Neural crest cell (in vitro differentiated cells): Measurements from ENCODE around the gene NKX3-2. TPM values are rescaled to one million over a fixed set of nuclear protein-coding genes. Genes with fewer than 3 reads are reported as not detected.
A peak's percentile ranks its signal among the peaks of the same experiment; 100 is the strongest.

ENCODE experiments used
- DNase-seq: peaks from one replicate; pipeline ENCODE4 v3.0.0; 2021; ENCODE audit warnings: low read depth, mixed read lengths, low spot score
- H3K27ac Mint-ChIP-seq: one replicate; pipeline ENCODE4 v1.8.0; 2021; ENCODE audit warnings: mild to moderate bottlenecking, mixed read lengths; ENCODE audit not compliant: unreplicated experiment
- H3K27me3 Mint-ChIP-seq: 2 replicates; pipeline ENCODE4 v1.8.0; 2021; ENCODE audit warnings: low read depth, mild to moderate bottlenecking, mixed read lengths
- H3K36me3 Mint-ChIP-seq: 2 replicates; pipeline ENCODE4 v1.8.0; 2021; ENCODE audit warnings: low read depth, mild to moderate bottlenecking, mixed read lengths
- H3K4me1 Mint-ChIP-seq: 2 replicates; pipeline ENCODE4 v1.8.0; 2021; ENCODE audit warnings: mixed read lengths
- H3K4me3 Mint-ChIP-seq: one replicate; pipeline ENCODE4 v1.8.0; 2021; ENCODE audit warnings: mild to moderate bottlenecking, mixed read lengths
- H3K9me3 Mint-ChIP-seq: 2 replicates; pipeline ENCODE4 v1.8.0; 2021; ENCODE audit warnings: mixed read lengths
- total RNA-seq: library from RNA; stranded (reverse); gene quantifications from 2 replicates; pipeline ENCODE4 v1.2.1, GENCODE V29; 2021
- TF ChIP-seq, protein P1 (sequence below): fragments of 200-600 bp; sonication (generic); conservative IDR thresholded peaks from 2 replicates; pipeline ENCODE4 v1.5.0; 2021; ENCODE audit warnings: antibody characterized with exemption, mild to moderate bottlenecking

NKX3-2 gene
- total RNA-seq, 1 donor from 2014 or later = 4.0 TPM

DNA sequence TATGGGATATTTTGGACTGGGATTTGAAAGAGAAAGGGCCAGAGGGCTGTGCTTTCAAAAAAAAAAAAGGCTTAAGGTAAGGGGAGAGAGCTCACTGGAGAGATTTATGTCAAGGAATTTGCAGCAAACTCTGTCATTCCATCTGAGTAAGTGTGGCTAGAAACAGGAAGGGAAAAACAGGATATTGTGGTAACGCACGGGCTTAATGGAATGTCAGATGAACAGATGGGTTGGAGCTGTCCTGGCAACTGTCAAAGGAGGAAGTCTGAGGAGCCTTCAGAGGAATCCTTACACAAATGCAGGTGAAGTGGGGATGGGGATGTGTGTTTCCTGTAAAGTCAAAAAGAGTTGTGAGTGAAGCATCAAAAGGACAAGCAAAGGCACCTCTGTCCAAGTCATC is 15.1 kb upstream of the NKX3-2 start:
- Mint-ChIP-seq H3K4me3 (no peak overlapping the region), H3K36me3 (no peaks in the 10 kb centered on the region), H3K9me3 (no peaks in the 10 kb centered on the region), H3K27me3 (peaks cover 3% of the 10 kb centered on the region), H3K4me1 (no peaks in the 10 kb centered on the region), H3K27ac (no peak overlapping the region)
- TF ChIP-seq, protein P1, sequence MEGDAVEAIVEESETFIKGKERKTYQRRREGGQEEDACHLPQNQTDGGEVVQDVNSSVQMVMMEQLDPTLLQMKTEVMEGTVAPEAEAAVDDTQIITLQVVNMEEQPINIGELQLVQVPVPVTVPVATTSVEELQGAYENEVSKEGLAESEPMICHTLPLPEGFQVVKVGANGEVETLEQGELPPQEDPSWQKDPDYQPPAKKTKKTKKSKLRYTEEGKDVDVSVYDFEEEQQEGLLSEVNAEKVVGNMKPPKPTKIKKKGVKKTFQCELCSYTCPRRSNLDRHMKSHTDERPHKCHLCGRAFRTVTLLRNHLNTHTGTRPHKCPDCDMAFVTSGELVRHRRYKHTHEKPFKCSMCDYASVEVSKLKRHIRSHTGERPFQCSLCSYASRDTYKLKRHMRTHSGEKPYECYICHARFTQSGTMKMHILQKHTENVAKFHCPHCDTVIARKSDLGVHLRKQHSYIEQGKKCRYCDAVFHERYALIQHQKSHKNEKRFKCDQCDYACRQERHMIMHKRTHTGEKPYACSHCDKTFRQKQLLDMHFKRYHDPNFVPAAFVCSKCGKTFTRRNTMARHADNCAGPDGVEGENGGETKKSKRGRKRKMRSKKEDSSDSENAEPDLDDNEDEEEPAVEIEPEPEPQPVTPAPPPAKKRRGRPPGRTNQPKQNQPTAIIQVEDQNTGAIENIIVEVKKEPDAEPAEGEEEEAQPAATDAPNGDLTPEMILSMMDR = no peak
- no peak for DNase-seq

DNA sequence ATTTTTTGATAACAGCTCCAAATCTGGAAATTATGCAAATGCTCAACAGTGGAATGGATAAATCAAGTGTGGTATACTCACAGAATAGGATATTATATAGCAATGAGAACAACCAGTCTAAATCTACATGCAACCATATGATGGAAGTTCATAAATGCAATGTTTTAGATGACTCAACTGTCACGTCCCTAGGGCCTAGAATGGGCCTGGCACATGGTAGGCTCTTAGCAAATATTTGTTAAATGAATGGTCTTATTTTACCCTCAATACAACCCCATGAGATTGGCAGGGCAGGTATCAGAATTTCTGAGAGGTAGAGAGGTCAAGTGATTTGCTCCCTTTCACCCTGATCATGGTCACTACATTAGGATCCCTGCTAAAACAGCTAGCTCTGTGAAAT is 14.6 kb upstream of the NKX3-2 start:
- no peak for DNase-seq

DNA sequence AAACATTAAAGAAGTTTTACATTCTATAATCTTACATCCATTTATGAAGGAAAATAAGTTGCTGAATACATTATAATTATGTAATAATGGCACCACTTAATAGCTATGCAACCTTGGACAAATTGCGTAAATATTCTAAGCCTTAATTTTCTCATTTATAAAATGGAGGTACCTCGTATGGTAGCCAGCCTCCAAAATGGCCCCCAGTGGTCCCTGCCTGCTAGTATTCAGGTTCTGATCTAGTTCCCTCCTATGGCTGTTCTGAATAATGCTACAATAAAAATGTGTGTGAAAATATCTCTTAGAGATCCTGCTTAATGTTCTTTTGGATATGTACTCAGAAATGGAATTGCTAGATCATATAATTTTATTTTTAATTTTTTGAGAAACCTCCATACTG is 11.0 kb upstream of the NKX3-2 start:
- DNase-seq = no peak
- TF ChIP-seq, protein P1 = no peak
- Mint-ChIP-seq H3K4me3 (no peak overlapping the region), H3K9me3 (peaks cover 6% of the 10 kb centered on the region), H3K27ac (no peak overlapping the region), H3K4me1 (no peaks in the 10 kb centered on the region), H3K27me3 (peaks cover 36% of the 10 kb centered on the region), H3K36me3 (no peaks in the 10 kb centered on the region)

More for the DNA sequence above, 14.6 kb upstream of the NKX3-2 start:
- Mint-ChIP-seq H3K27me3 (peaks cover 6% of the 10 kb centered on the region), H3K36me3 (no peaks in the 10 kb centered on the region), H3K9me3 (no peaks in the 10 kb centered on the region), H3K27ac (no peak overlapping the region), H3K4me3 (no peak overlapping the region), H3K4me1 (no peaks in the 10 kb centered on the region)
- TF ChIP-seq, protein P1 = no peak

DNA sequence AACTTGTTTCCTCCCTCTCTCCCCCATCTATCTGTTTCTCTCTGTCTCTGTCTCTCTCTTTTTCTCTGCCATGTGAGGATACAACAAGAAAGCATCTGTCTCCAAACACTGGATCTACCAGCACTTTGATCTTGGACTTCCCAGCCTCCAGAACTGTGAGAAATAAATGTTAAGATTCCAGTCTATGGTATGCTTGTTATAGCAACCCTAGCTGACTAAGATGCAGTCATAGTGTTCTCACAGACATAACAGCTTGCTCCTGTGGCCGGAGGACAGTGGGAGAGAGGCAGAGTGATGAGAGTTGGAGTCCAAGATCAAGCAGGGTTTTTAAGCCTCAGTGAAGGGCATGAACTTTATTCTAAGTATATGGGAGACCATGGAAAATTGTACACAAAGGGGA is 8.8 kb upstream of the NKX3-2 start:
- H3K27ac Mint-ChIP-seq = no peak overlapping the region
- H3K4me3 Mint-ChIP-seq = no peak overlapping the region
- no peaks in the 10 kb centered on the region for H3K36me3 Mint-ChIP-seq
- peaks cover 6% of the 10 kb centered on the region for H3K9me3 Mint-ChIP-seq
- DNase-seq = no peak
- H3K4me1 Mint-ChIP-seq = peaks cover 9% of the 10 kb centered on the region
- TF ChIP-seq, protein P1 = no peak
- H3K27me3 Mint-ChIP-seq = peaks cover 56% of the 10 kb centered on the region

DNA sequence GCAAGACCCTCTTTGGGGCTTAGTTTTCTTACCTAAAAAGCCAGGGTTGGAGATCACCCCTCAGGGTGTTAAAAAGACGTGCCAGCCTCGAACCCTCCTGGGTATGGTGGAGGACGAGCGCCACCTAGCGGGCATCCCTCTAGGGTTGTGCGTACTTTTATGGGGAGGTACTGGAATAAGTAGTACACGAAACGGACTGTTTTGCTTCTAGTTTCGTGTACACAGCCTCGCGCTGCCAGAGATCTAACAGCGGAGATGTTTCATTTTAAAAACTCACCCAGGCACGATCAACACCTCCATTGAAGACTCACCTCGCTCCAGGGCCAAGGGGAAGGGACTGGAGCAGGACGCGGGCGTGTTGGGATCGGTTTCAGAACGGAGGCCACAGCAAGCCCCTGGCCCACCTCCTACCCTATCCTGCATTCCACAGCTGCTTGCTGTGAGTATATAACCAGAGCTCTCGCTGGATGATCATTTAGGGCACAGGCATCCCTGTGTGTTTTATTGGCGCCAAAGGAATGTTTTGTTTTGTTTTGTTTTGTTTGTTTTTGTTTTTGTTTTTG is 4.8 kb upstream of the NKX3-2 start:
- H3K27ac Mint-ChIP-seq = no peak overlapping the region

More for the DNA sequence above, 4.8 kb upstream of the NKX3-2 start:
- H3K4me1 Mint-ChIP-seq = peaks cover 29% of the 10 kb centered on the region
- TF ChIP-seq, protein P1 = peak; percentile 99
- DNase-seq = peak; percentile 96
- H3K4me3 Mint-ChIP-seq = peak overlapping the region; percentile 71
- peaks cover 6% of the 10 kb centered on the region for H3K9me3 Mint-ChIP-seq
- peaks cover 81% of the 10 kb centered on the region for H3K27me3 Mint-ChIP-seq
- no peaks in the 10 kb centered on the region for H3K36me3 Mint-ChIP-seq
